ENCODE data around the gene MYO3B. TPM values are rescaled to one million over a fixed set of nuclear protein-coding genes. Genes with fewer than 3 reads are reported as not detected.

The MYO3B gene
- total RNA-seq, 5 donors from 2014 or later (not counting 1 experiment from before 2014, with no cell fraction given), result 0.26 to 0.28 TPM; not detected in 3

GRCh38 chr2:170243118-170243837 is 65.3 kb downstream of the MYO3B start:
- Histone ChIP-seq H3K4me3 (ENCODE audit: control insufficient read depth in 1 of 2, extremely low read depth in 1 of 2, low read length in 1 of 2) (no peak overlapping the region), H3K36me3 (ENCODE audit: control insufficient read depth in 2 of 2, extremely low read depth in 1 of 2, insufficient read depth in 1 of 2, low read length in 1 of 2) (no peaks in the 10 kb centered on the region), H3K27ac (ENCODE audit: low read length) (no peak overlapping the region), H3K9me3 (no peaks in the 10 kb centered on the region), H3K4me1 (ENCODE audit: control insufficient read depth in 1 of 2, extremely low read depth in 1 of 2, insufficient read depth in 2 of 2, low read length in 2 of 2) (no peaks in the 10 kb centered on the region), H3K27me3 (replicated peaks in 1 of 2; ENCODE audit: control insufficient read depth in 2 of 2, extremely low read depth in 1 of 2, insufficient read depth in 2 of 2, low read length in 1 of 2) (peaks cover 3 to 7% of the 10 kb centered on the region in 2 experiments)
- Mint-ChIP-seq H3K27ac (no peak overlapping the region), H3K27me3 (peaks cover 26 to 39% of the 10 kb centered on the region in 2 donors), H3K4me3 (no peak overlapping the region), H3K4me1 (no peaks in the 10 kb centered on the region), H3K36me3 (no peaks in the 10 kb centered on the region), H3K9me3 (no peaks in the 10 kb centered on the region)
- POLR2A ChIA-PET, result no interaction called here
- no peak for ATAC-seq (replicated peaks in 1 of 4)
- CTCF ChIA-PET, result no interaction called here
- WGBS (ENCODE audit: insufficient coverage), result no CpG with 5 or more reads among the region's 2 CpGs
- no peak for DNase-seq

- H3K4me3 Mint-ChIP-seq, result no peak overlapping the region
- H3K36me3 Mint-ChIP-seq, result no peaks in the 10 kb centered on the region
- no peak overlapping the region for H3K4me3 ChIP-seq (ENCODE audit: control insufficient read depth in 1 of 2, extremely low read depth in 1 of 2, low read length in 1 of 2)
- no CpG with 5 or more reads among the region's 4 CpGs for WGBS (ENCODE audit: insufficient coverage)
- H3K36me3 ChIP-seq (ENCODE audit: control insufficient read depth in 2 of 2, extremely low read depth in 1 of 2, insufficient read depth in 1 of 2, low read length in 1 of 2), result no peaks in the 10 kb centered on the region
- H3K4me1 ChIP-seq (ENCODE audit: control insufficient read depth in 1 of 2, extremely low read depth in 1 of 2, insufficient read depth in 2 of 2, low read length in 2 of 2), result no peaks in the 10 kb centered on the region
- no peaks in the 10 kb centered on the region for H3K9me3 Mint-ChIP-seq
- no peak overlapping the region for H3K27ac Mint-ChIP-seq
- no peak overlapping the region for H3K27ac ChIP-seq (ENCODE audit: low read length)
- peaks cover 24 to 40% of the 10 kb centered on the region in 2 donors for H3K27me3 Mint-ChIP-seq
- H3K27me3 ChIP-seq (replicated peaks in 1 of 2; ENCODE audit: control insufficient read depth in 2 of 2, extremely low read depth in 1 of 2, insufficient read depth in 2 of 2, low read length in 1 of 2), result peaks cover 3 to 7% of the 10 kb centered on the region in 2 experiments
- CTCF ChIA-PET, result no interaction called here
- no peak for DNase-seq
- H3K9me3 ChIP-seq, result no peaks in the 10 kb centered on the region
- POLR2A ChIA-PET, result no interaction called here
- no peak for ATAC-seq (replicated peaks in 1 of 4)
- no peaks in the 10 kb centered on the region for H3K4me1 Mint-ChIP-seq
These were observed 66.0 kb downstream of the MYO3B start for GRCh38 chr2:170243898-170244297.

- H3K27me3 ChIP-seq (replicated peaks in 1 of 2; ENCODE audit: control insufficient read depth in 2 of 2, extremely low read depth in 1 of 2, insufficient read depth in 2 of 2, low read length in 1 of 2), result peaks cover 3 to 7% of the 10 kb centered on the region in 2 experiments
- H3K4me3 ChIP-seq (ENCODE audit: control insufficient read depth in 1 of 2, extremely low read depth in 1 of 2, low read length in 1 of 2), result no peak overlapping the region
- ChIA-PET CTCF (no interaction called here), POLR2A (no interaction called here)
- ATAC-seq (replicated peaks in 1 of 4) (no peak), DNase-seq (no peak)
- no peak overlapping the region for H3K27ac ChIP-seq (ENCODE audit: low read length)
- H3K4me1 ChIP-seq (ENCODE audit: control insufficient read depth in 1 of 2, extremely low read depth in 1 of 2, insufficient read depth in 2 of 2, low read length in 2 of 2), result no peaks in the 10 kb centered on the region
- no peaks in the 10 kb centered on the region for H3K9me3 ChIP-seq
- H3K36me3 ChIP-seq (ENCODE audit: control insufficient read depth in 2 of 2, extremely low read depth in 1 of 2, insufficient read depth in 1 of 2, low read length in 1 of 2), result no peaks in the 10 kb centered on the region
- no peaks in the 10 kb centered on the region for H3K4me1 Mint-ChIP-seq
- H3K9me3 Mint-ChIP-seq, result no peaks in the 10 kb centered on the region
- H3K27ac Mint-ChIP-seq, result no peak overlapping the region
- peaks cover 24 to 41% of the 10 kb centered on the region in 2 donors for H3K27me3 Mint-ChIP-seq
- H3K4me3 Mint-ChIP-seq, result no peak overlapping the region
- H3K36me3 Mint-ChIP-seq, result no peaks in the 10 kb centered on the region
- WGBS (ENCODE audit: insufficient coverage), result 89% methylated on average over 3 of the region's 4 CpGs
These were observed 66.6 kb downstream of the MYO3B start for GRCh38 chr2:170244555-170244954.

GRCh38 chr2:170245312-170245711 is 67.4 kb downstream of the MYO3B start:
- Mint-ChIP-seq H3K36me3 (no peaks in the 10 kb centered on the region), H3K4me3 (no peak overlapping the region), H3K9me3 (no peaks in the 10 kb centered on the region), H3K27me3 (peaks cover 27 to 40% of the 10 kb centered on the region in 2 donors), H3K27ac (no peak overlapping the region), H3K4me1 (no peaks in the 10 kb centered on the region)
- no peaks in the 10 kb centered on the region for H3K4me1 ChIP-seq (ENCODE audit: control insufficient read depth in 1 of 2, extremely low read depth in 1 of 2, insufficient read depth in 2 of 2, low read length in 2 of 2)
- DNase-seq, result no peak
- CTCF ChIA-PET, result no interaction called here
- no peaks in the 10 kb centered on the region for H3K36me3 ChIP-seq (ENCODE audit: control insufficient read depth in 2 of 2, extremely low read depth in 1 of 2, insufficient read depth in 1 of 2, low read length in 1 of 2)
- no peak overlapping the region for H3K27ac ChIP-seq (ENCODE audit: low read length)
- 60% methylated on average over 1 of the region's 3 CpGs for WGBS (ENCODE audit: insufficient coverage)
- ATAC-seq (replicated peaks in 1 of 4), result no peak
- H3K9me3 ChIP-seq, result no peaks in the 10 kb centered on the region
- H3K4me3 ChIP-seq (ENCODE audit: control insufficient read depth in 1 of 2, extremely low read depth in 1 of 2, low read length in 1 of 2), result no peak overlapping the region
- H3K27me3 ChIP-seq (replicated peaks in 1 of 2; ENCODE audit: control insufficient read depth in 2 of 2, extremely low read depth in 1 of 2, insufficient read depth in 2 of 2, low read length in 1 of 2), result peaks cover 3 to 9% of the 10 kb centered on the region in 2 experiments
- POLR2A ChIA-PET, result no interaction called here

- Histone ChIP-seq H3K9me3 (no peaks in the 10 kb centered on the region), H3K4me3 (ENCODE audit: control insufficient read depth in 1 of 2, extremely low read depth in 1 of 2, low read length in 1 of 2) (no peak overlapping the region), H3K27me3 (replicated peaks in 1 of 2; ENCODE audit: control insufficient read depth in 2 of 2, extremely low read depth in 1 of 2, insufficient read depth in 2 of 2, low read length in 1 of 2) (peaks cover 0 to 10% of the 10 kb centered on the region in 2 experiments), H3K4me1 (ENCODE audit: control insufficient read depth in 1 of 2, extremely low read depth in 1 of 2, insufficient read depth in 2 of 2, low read length in 2 of 2) (no peaks in the 10 kb centered on the region), H3K36me3 (ENCODE audit: control insufficient read depth in 2 of 2, extremely low read depth in 1 of 2, insufficient read depth in 1 of 2, low read length in 1 of 2) (no peaks in the 10 kb centered on the region), H3K27ac (ENCODE audit: low read length) (no peak overlapping the region)
- no peaks in the 10 kb centered on the region for H3K36me3 Mint-ChIP-seq
- H3K27me3 Mint-ChIP-seq, result peaks cover 25 to 34% of the 10 kb centered on the region in 2 donors
- H3K9me3 Mint-ChIP-seq, result no peaks in the 10 kb centered on the region
- ATAC-seq (replicated peaks in 1 of 4), result no peak
- CTCF ChIA-PET, result no interaction called here
- H3K27ac Mint-ChIP-seq, result no peak overlapping the region
- POLR2A ChIA-PET, result no interaction called here
- no peak overlapping the region for H3K4me3 Mint-ChIP-seq
- WGBS (ENCODE audit: insufficient coverage), result 60% methylated on average over 1 of the region's 3 CpGs
- H3K4me1 Mint-ChIP-seq, result no peaks in the 10 kb centered on the region
- no peak for DNase-seq
These were observed 69.4 kb downstream of the MYO3B start for GRCh38 chr2:170247333-170247732.

GRCh38 chr2:170247882-170248393 is 70.0 kb downstream of the MYO3B start:
- Histone ChIP-seq H3K9me3 (no peaks in the 10 kb centered on the region), H3K4me3 (ENCODE audit: control insufficient read depth in 1 of 2, extremely low read depth in 1 of 2, low read length in 1 of 2) (no peak overlapping the region), H3K36me3 (ENCODE audit: control insufficient read depth in 2 of 2, extremely low read depth in 1 of 2, insufficient read depth in 1 of 2, low read length in 1 of 2) (no peaks in the 10 kb centered on the region), H3K27ac (ENCODE audit: low read length) (no peak overlapping the region), H3K4me1 (ENCODE audit: control insufficient read depth in 1 of 2, extremely low read depth in 1 of 2, insufficient read depth in 2 of 2, low read length in 2 of 2) (no peaks in the 10 kb centered on the region), H3K27me3 (replicated peaks in 1 of 2; ENCODE audit: control insufficient read depth in 2 of 2, extremely low read depth in 1 of 2, insufficient read depth in 2 of 2, low read length in 1 of 2) (peaks cover 0 to 8% of the 10 kb centered on the region in 2 experiments)
- no peaks in the 10 kb centered on the region for H3K9me3 Mint-ChIP-seq
- no peak overlapping the region for H3K27ac Mint-ChIP-seq
- peaks cover 29 to 40% of the 10 kb centered on the region in 2 donors for H3K27me3 Mint-ChIP-seq
- H3K4me3 Mint-ChIP-seq, result no peak overlapping the region
- CTCF ChIA-PET, result no interaction called here
- no peak for ATAC-seq (replicated peaks in 1 of 4)
- WGBS (ENCODE audit: insufficient coverage), result no CpG with 5 or more reads among the region's 1 CpG
- no peaks in the 10 kb centered on the region for H3K4me1 Mint-ChIP-seq
- POLR2A ChIA-PET, result no interaction called here
- DNase-seq, result no peak
- no peaks in the 10 kb centered on the region for H3K36me3 Mint-ChIP-seq
